SKM-1 (cell line): ENCODE results near the gene SRRT.
"Not testable (repeated sequence)": the region's sequence is repeated elsewhere in the genome, so short reads cannot be mapped to it uniquely, and the experiment has no call there.

Source experiments
- DNase-seq: peaks from one replicate; lab custom pipeline; 2025; ENCODE audit not compliant: unreplicated experiment; lab: John Stamatoyannopoulos, UW

The SRRT gene

GRCh38 chr7:100854146-100854895 is 20.6 kb upstream of the SRRT start:
- DNase-seq = no peak

GRCh38 chr7:100854899-100855298 is 20.0 kb upstream of the SRRT start:
- DNase-seq = not testable (repeated sequence)

GRCh38 chr7:100855515-100855914 is 19.4 kb upstream of the SRRT start:
- no peak for DNase-seq

DNA sequence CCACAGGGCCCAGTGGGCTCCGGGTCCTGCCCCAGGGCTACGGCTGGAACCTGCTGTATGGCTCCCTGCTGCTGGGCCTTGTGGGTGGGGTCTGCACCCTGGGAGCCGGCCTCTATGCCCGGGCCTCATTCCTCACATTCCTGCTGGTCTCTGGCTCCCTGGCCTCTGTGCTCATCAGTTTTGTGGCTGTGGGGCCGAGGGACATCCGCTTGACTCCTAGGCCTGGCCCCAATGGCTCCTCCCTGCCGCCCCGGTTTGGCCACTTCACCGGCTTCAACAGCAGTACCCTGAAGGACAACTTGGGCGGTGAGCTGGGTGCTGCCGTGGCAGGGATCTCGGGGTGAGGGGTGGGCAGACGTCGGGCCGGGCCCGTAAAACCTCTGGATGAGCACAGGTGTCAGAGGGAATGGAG is 18.0 kb upstream of the SRRT start:
- DNase-seq = no peak

DNA sequence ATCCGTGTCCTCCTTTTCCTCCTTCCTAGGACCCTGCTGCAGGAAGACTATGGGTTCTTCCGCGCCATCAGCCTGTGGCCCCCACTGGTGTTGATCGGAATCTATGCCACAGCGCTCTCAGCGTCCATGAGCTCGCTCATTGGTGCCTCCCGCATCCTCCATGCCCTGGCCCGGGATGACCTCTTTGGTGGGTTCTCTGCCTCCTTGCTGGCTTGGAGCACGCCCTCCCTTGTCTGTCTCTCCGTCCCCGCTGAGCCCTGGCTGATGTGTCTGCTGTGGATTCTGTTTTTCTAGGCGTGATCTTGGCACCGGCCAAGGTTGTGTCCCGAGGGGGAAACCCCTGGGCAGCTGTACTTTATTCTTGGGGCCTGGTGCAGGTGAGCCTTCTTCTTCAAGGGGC is 15.0 kb upstream of the SRRT start:
- DNase-seq = no peak

DNA sequence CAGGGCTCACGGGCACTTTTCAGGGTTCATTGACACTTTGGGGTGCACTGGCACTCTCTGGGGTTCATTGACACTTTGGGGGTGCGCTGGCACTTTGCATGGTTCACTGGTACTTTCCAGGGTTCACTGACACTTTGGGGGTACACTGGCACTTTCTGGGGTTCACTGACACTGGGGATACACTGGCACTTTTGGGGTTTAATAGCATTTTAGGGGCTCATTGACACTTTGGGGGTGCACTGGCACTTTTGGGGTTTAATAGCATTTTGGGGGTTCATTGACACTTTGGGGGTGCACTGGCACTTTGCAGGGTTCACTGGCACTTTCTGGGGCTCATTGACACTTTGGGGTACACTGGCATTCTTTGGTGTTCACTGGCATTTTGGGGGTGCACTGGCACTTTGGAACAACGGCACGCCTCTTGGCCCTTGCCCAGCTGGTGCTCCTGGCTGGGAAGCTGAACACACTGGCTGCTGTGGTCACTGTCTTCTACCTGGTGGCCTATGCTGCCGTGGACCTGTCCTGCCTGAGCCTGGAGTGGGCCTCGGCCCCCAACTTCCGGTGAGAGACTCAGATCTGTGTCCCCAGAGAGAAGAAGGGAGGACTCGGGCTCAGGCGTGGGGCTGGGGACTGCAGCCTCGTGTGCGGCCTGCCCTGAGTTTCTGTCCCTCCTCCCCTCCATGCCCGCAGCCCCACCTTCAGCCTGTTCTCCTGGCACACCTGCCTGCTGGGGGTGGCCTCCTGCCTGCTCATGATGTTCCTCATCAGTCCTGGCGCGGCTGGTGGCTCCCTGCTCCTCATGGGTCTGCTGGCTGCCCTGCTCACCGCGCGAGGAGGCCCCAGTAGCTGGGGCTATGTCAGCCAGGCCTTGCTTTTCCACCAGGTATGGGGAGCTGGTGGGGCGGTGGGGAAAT is 13.9 kb upstream of the SRRT start:
- DNase-seq = no peak

DNA sequence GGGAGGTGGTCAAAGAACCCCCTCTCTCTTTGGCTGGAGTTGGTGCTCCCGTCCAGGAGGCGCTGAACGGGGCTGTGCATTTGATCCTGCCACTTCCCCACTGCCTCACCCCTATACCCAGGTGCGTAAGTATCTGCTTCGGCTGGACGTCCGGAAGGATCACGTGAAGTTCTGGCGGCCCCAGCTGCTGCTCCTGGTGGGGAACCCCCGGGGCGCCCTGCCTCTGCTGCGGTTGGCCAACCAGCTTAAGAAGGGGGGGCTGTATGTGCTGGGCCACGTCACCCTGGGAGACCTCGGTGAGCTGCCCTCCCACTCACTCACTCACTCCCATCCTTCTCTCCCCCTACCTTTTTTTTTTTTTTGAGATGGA is 13.3 kb upstream of the SRRT start:
- DNase-seq = no peak

GRCh38 chr7:100863406-100863950 is 11.4 kb upstream of the SRRT start:
- DNase-seq = no peak

DNA sequence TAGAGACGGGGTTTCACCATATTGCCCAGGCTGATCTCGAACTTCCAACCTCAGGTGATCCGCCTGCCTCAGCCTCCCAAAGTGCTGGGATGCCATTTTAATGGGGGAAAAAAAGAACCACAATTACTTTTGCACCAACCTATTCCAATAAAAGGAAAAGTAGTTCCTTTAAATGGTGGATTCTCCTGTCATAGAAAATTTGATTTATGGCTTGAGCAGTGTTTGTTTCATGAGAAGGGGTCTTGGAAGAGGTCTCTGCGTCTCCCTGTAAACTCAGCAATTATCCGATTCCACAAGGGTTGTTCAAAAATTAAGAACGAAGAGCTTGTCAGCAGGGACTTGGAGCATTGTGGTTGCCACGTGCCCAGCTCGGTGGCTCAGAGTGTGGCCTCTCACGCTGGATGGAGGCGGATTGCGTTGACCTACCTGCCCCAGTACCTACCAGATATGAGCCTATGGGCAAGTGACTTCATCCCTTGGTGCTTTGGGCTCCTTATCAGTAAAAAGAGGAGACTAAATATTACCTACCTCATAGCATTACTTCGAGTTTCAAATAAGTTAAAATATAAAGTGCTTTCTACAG is 10.5 kb upstream of the SRRT start:
- DNase-seq = no peak

DNA sequence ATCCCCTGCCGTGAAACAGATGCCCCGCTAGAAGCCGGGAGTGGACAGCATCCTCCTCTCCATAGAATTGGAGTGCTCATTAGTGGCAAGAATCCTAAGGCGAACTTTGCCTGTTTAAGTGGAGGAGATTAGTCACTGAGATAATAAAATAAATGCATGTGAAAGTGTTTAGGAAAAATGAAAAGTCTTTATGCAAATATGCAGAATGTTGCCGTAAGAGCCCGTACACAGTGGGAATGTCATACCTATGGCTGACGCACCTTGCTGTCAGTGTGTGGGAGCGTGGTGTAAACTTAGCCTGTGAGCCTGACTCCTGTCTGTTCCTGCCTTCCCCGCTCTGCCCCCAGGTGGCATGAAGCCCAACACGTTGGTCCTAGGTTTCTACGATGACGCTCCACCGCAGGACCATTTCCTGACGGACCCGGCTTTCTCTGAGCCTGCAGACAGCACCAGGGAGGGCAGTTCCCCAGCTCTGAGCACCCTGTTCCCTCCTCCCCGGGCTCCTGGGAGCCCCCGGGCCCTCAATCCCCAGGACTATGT is 9.5 kb upstream of the SRRT start:
- no peak for DNase-seq

- no peak for DNase-seq
Observed at GRCh38 chr7:100865938-100866728, 8.8 kb upstream of the SRRT start.

GRCh38 chr7:100866729-100867039 is 8.2 kb upstream of the SRRT start:
- DNase-seq = no peak

- DNase-seq = peak; percentile 28
Observed at GRCh38 chr7:100867040-100867775, 7.7 kb upstream of the SRRT start, which contains the start of gene TRIP6. TSS of gene TRIP6 (plus strand) at chr7:100867387. CDS start at chr7:100867498, 111 bp downstream.

GRCh38 chr7:100867776-100868485 is 7.0 kb upstream of the SRRT start:
- DNase-seq = no peak

GRCh38 chr7:100873599-100874299 is 1.2 kb upstream of the SRRT start:
- no peak for DNase-seq

- no peak for DNase-seq
Observed at GRCh38 chr7:100874300-100874576, 665 bp upstream of the SRRT start.

GRCh38 chr7:100875356-100875751 is 451 bp downstream of the SRRT start:
- no peak for DNase-seq

GRCh38 chr7:100878013-100878412 is 3.1 kb downstream of the SRRT start:
- no peak for DNase-seq

GRCh38 chr7:100878685-100879084 is 3.8 kb downstream of the SRRT start:
- no peak for DNase-seq
